GM18867 (cell line): Measurements from ENCODE around the gene WDR70.
"Not testable (repeated sequence)": the region's sequence is repeated elsewhere in the genome, so short reads cannot be mapped to it uniquely, and the experiment has no call there.

Experiments
- ATAC-seq: cut with Tn5 transposase; IDR thresholded peaks from one replicate; pipeline ENCODE4 v1.9.1; 2021; ENCODE audit warnings: mild to moderate bottlenecking, moderate library complexity; ENCODE audit not compliant: unreplicated experiment

WDR70 gene

GRCh38 chr5:37568018-37568753 lies 189.1 kb downstream of the WDR70 start:
- ATAC-seq = no peak

DNA sequence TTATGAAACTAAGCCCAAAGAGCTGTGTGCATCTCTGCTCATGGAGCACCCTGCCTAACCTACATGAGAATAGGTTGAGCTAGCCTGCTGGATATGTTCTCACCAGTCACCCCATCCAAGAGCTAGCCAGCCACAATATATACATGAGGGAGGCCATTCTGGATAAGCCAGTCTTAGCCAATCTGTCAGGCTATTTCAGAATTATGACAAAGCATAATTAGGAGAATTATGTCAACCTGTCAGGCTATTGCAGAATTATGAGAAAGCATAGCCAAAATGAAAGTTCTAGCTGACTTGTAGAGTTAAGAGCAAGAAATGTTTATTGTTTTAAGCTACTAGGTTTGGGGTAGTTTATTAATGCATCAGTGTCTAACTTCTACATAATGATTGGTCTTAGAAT lies 189.8 kb downstream of the WDR70 start:
- no peak for ATAC-seq

DNA sequence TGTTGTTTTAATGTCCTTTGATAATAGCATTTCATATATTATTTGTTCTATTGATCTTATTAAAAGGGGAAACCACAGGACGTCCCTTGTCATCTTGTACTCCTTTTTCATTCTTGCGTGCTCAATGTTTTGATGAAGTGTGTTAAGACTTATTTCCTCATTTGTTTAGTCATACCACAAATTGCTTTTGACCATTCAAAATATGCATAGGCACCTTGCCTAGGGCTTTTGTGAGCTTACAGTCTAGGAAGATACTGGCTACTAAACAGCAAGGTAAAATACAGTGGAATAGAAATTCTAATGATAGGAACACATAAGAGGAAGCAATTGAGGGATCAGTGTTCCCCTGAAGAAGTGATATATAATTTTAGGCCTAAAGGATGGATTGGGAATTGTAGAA lies 190.3 kb downstream of the WDR70 start:
- ATAC-seq = no peak

DNA sequence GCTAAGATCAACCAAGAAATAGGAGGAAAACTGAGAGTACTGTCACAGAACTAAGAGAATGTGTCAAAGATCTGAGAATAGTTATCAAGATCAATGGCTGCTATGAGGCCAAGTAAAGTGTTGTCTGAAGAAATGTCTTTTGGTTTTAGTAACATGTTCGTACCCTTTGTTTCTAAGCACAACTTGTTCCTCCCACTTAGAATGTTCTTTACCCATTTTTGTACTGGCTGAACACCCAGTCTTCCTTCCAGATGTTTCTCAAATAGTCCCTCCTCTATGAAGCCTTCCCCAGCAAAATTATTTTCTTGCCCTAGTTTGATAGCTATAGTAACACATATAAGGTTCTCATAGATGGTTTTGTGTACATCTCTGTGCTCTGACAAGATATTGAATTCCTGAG lies 191.5 kb downstream of the WDR70 start:
- no peak for ATAC-seq

DNA sequence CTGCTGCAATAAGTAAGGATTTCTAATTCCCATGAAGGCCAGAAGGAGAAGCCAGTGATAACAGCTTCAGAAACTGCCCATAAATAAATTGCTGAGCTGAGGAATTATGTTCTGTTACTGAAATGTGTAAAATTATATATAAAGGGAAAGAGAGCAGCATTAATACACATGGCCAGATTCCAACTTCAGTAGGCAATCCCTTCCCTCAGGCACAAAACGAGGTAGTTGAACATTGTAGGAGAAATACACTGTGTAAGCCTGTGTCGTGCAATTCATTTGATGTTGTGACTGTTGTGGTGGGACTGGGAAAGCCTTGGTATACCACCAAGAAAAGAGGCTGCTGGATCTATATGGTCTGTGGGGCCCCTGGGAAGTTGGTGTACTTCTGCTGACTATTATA lies 192.9 kb downstream of the WDR70 start:
- no peak for ATAC-seq

DNA sequence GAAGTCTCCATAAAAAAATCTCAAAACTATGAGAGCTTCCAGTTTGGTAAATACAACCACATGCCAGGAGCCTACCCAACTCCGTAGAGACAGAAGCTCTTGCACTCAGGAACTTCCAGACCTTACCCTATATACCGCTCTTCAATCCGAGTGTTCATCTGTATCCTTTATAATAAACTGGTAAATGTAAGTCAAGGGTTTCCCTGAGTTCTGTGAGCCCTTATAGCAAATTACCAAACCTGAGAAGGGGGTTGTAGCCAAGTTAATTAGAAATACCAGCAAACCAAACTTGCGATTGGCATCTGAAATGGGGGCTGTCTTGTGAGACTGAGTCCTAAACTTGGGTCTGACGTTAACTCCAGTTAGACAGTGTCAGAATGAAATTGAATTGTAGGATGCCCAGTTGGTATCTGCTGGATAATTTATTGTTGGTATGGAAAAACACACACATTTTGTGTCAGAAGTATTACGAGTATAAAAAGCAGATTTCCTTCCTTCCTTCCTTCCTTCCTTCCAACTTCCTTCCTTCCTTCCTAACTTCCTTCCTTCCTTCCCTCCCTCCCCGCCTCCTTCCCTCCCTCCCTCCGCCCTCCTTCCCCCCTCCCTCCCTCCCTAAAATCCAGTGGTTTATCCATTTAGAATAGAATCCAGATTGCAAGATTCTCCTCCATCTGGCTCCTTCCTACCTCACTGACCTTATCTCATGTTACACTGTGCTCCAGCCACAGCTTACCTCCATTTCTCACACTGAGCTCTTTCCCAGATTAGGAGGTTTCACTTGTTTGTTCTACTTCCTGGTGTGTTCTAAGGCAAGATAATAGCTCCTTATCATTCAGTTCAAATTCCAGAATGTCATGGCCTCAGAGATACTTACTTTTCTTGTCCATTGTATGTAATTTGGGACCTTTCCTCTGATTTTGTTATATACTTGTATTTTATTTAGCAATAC lies 196.7 kb downstream of the WDR70 start:
- no peak for ATAC-seq

DNA sequence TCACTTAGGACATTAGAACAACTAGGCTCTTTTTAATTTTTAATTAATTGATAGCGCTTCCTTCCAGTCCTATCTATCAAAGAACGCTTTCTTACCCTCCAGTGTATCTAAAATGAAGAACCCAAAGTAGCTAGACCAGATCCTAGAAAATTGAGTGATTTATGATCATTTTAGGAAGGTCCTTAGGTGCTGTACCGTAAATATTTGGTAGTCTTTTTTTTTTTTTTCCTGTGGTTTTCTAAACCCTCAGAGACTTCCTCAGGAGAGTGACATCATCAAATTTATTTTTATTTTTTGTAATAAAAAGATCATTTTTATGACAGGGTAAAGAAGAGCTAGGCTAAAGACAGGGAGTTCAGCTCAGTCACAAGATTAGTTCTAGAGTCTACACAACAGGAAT lies 197.4 kb downstream of the WDR70 start:
- no peak for ATAC-seq

DNA sequence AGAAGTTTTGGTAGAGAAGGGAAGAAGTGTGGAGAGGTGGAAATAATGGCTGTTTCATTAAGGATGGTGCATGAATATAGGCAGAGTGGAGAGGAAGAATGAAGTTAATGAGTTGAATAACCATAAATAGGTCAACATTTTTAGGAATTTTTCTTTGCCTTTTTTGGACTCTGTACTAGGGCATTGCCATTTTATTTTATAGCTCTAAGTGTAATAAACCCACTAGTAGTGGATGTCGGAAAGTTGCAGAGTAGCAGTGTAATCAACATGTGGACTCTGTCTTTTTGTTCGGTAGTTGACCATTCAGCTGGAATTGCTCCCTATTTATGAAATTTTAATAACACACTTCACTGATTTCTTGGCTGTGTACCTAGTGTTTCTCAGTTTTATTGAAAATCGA lies 199.1 kb downstream of the WDR70 start:
- no peak for ATAC-seq

GRCh38 chr5:37580106-37580505 lies 201.0 kb downstream of the WDR70 start:
- no peak for ATAC-seq

- no peak for ATAC-seq
These were observed 203.1 kb downstream of the WDR70 start for GRCh38 chr5:37582202-37582601.

DNA sequence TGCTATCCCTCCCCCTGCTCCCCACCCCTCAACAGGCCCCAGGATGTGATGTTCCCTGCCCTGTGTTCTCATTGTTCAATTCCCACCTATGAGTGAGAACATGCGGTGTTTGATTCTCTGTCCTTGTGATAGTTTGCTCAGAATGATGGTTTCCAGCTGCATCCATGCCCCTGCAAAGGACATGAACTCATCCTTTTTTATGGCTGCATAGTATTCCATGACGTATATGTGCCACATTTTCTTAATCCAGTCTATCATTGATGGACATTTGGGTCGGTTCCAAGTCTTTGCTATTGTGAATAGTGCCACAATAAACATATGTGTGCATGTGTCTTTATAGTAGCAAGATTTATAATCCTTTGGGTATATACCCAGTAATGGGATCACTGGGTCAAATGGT lies 214.2 kb downstream of the WDR70 start:
- not testable (repeated sequence) for ATAC-seq

GRCh38 chr5:37594864-37595263 lies 215.7 kb downstream of the WDR70 start:
- ATAC-seq = not testable (repeated sequence)

- no peak for ATAC-seq
These were observed 219.6 kb downstream of the WDR70 start for GRCh38 chr5:37598733-37599132.

- no peak for ATAC-seq
These were observed 222.0 kb downstream of the WDR70 start for GRCh38 chr5:37601163-37601562.

DNA sequence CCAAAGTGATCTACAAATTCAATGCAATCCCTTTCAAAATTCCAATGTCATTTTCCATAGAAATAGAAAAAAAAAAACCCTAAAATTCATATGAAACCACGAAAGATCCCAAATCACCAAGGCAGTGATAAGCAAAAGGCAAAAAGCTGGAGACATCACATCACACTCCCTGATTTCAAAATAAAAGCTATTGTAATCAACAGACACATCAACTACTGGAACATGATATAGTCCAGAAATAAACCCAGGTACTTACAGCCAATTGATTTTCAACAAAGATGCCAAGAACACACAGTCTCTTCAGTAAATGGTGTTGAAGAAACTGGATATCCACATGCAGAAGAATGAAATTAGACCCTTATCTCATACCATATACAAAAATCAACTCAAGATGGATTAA lies 224.0 kb downstream of the WDR70 start:
- ATAC-seq = no peak

DNA sequence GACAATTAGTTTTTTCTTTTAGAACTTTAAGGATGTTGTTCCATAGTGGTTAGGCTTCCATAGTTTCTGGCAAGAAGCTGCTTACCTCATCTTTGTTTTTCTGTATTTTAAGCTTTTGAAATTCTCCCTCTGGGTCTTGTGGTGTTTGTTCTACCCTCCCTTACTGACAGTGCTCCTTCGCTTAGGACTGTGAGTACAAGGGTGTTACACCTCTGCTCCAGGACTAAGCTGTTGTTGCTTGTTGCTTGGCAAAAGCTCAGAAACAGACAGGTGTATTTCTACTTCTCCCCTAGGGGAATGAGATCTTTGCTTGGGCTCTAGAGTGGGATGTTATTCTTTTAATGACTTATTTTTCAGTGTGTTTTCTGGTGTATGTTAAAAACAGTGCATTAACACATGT lies 225.2 kb downstream of the WDR70 start:
- ATAC-seq = no peak

DNA sequence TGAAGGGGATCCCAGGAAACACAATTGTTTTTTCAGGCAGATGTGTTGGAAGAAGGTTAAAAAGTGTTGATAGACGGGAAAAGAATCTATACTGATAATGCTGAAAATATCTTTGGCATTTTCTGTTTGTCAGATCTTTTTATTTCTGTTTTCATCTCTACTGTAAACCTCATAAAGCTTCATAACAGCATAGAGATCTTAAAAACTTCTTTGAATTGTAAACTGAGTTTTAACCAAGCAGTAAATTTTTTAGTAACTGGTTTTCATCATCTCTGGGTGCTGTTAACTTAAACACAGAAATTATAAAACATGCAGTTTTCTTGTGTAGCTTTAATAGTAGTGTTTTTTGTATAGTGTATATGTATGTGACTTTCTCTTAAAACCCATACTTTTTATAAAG lies 227.0 kb downstream of the WDR70 start:
- ATAC-seq = no peak

DNA sequence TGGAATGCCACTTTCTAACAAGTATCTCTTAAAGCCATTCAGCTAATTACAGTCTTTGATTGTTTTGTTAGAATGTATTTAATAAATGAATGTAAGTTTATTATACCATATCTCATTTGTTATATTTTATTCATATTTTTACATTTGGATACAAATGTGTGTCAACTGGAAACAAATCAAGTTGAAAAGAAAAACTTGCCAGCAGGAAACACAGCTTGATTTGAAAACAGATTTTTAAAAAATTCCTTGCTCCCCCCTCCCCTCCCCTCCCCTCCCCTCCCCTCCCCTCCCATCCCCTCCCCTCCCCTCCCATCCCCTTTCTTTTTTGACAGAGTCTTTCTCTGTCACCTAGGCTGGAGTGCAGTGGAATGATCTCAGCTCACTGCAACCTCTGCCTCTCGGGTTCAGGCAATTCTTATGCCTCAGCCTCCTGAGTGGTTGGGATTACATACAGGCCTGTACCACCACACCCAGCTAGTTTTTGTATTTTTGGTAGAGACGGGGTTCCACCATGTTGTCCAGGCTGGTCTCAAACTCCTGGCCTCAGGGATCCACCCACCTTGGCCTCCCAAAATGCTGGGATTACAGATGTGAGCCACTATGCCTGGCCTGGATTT lies 227.6 kb downstream of the WDR70 start:
- no peak for ATAC-seq

- ATAC-seq = no peak
These were observed 236.1 kb downstream of the WDR70 start for GRCh38 chr5:37615184-37615583.

DNA sequence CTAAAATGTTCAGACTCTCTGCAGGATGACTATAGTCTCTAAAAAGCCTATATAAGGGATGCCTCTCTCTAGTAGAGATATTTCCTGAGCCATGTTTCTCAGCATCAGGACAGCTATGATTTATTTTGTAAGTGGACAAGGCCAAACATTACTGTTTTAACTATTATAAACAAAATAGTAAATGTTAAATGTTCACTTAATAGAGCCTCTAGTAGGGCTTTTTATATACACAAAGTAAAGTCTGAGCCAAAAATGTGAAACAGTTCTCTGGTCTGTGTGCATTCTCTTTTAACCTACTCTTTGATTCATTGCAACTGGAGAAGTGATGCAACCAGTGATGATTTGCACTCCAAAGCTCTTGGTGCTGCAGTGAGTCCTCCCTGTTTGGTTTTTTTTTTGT lies 240.2 kb downstream of the WDR70 start:
- no peak for ATAC-seq

GRCh38 chr5:37622354-37622753 lies 243.2 kb downstream of the WDR70 start:
- ATAC-seq = not testable (repeated sequence)

DNA sequence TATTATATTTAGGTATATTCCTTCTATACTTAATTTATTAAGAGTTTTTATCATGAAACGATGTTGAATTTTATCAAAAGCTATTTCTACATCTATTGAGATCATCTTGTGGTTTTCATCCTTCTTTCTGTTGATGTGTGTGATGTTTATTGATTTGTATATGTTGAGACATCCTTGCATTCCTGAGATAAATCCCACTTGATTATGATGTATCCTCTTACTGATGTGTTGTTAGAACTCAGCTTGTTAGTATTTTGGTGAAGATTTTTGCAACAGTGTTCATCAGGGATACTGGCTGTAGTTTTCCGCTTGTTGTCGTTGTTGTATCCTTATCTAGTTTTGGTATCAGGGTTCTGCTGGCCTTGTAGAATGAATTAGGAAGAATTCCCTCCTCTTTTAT lies 247.1 kb downstream of the WDR70 start:
- ATAC-seq = no peak
